ENCODE results near the gene TBC1D7. TPM values are rescaled to one million over a fixed set of nuclear protein-coding genes. Genes with fewer than 3 reads are reported as not detected.

TBC1D7 gene
- total RNA-seq, 1 experiment from 2014 or later: 18.5 TPM

DNA sequence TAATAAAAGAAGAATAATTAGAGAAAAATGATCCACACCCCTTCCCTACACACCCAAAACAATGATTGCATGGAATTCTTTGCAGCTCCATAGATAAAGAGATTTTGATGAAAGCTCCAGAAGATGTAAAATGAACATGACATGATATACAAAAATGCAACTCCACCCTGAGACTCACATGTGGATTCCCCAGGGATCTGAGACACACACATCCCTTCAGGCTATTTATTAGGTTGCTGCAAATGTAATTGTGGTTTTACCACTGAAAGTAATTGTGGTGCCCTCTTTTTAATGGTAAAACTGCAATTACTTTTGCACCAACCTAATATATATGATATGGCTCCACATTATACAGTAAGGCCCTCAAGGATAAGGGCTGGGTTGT, 40.4 kb upstream of the TBC1D7 start:
- H3K9me3 ChIP-seq (ENCODE audit: low read length): no peaks in the 10 kb centered on the region
- peaks cover 12% of the 10 kb centered on the region for H3K4me1 ChIP-seq (ENCODE audit: insufficient read depth, low read length)
- H2AFZ ChIP-seq (ENCODE audit: low read length): no peak overlapping the region
- H3K4me2 ChIP-seq (ENCODE audit: low read length): no peak overlapping the region
- no peaks in the 10 kb centered on the region for H3F3A ChIP-seq (ENCODE audit: low read length, unreplicated experiment)
- H3K36me3 ChIP-seq (ENCODE audit: low read depth, low read length): no peaks in the 10 kb centered on the region
- H3K9me2 ChIP-seq (replicated peaks; ENCODE audit: low read length): no peaks in the 10 kb centered on the region
- POLR2A ChIA-PET (ENCODE audit: unreplicated experiment): no interaction called here
- DNase-seq (peak; percentile 58), ATAC-seq (peak; percentile 33)
- intact Hi-C loops (cut with micrococcal nuclease): no loop called here
- TF ChIP-seq CTCF (conservative IDR thresholded peaks at IDR 0.05; ENCODE audit: low read depth, low read length): no peak
- no peak overlapping the region for H3K27ac ChIP-seq (ENCODE audit: low read length)
- H3K4me3 ChIP-seq (ENCODE audit: low read length): no peak overlapping the region
- CTCF ChIA-PET: no interaction called here
- BruUV-seq (replicated peaks): no TSS peak
- no peak overlapping the region for H3K9ac ChIP-seq (ENCODE audit: low read length)
- no peaks in the 10 kb centered on the region for H3K27me3 ChIP-seq (ENCODE audit: low read length)
- no peaks in the 10 kb centered on the region for H3K79me2 ChIP-seq (ENCODE audit: low read length)
- no peaks in the 10 kb centered on the region for H4K20me1 ChIP-seq (ENCODE audit: low read length)

- ATAC-seq (no peak), DNase-seq (no peak)
- POLR2A ChIA-PET (ENCODE audit: unreplicated experiment): no interaction called here
- H3K4me1 ChIP-seq (ENCODE audit: insufficient read depth, low read length): peaks cover 12% of the 10 kb centered on the region
- H4K20me1 ChIP-seq (ENCODE audit: low read length): no peaks in the 10 kb centered on the region
- no peaks in the 10 kb centered on the region for H3K9me2 ChIP-seq (replicated peaks; ENCODE audit: low read length)
- no peak overlapping the region for H2AFZ ChIP-seq (ENCODE audit: low read length)
- TF ChIP-seq EZH2phosphoT487 (IDR thresholded peaks at IDR 0.05; ENCODE audit: borderline replicate concordance, low read length) (no peak), EZH2 (IDR thresholded peaks at IDR 0.05; ENCODE audit: low read length, unreplicated experiment) (no peak), CTCF (conservative IDR thresholded peaks at IDR 0.05; ENCODE audit: low read depth, low read length) (no peak)
- no peaks in the 10 kb centered on the region for H3K36me3 ChIP-seq (ENCODE audit: low read depth, low read length)
- no peak overlapping the region for H3K27ac ChIP-seq (ENCODE audit: low read length)
- no peaks in the 10 kb centered on the region for H3F3A ChIP-seq (ENCODE audit: low read length, unreplicated experiment)
- no peaks in the 10 kb centered on the region for H3K79me2 ChIP-seq (ENCODE audit: low read length)
- H3K4me2 ChIP-seq (ENCODE audit: low read length): no peak overlapping the region
- no peaks in the 10 kb centered on the region for H3K27me3 ChIP-seq (ENCODE audit: low read length)
- CTCF ChIA-PET: no interaction called here
- intact Hi-C loops (cut with micrococcal nuclease): no loop called here
- no peak overlapping the region for H3K4me3 ChIP-seq (ENCODE audit: low read length)
- H3K9me3 ChIP-seq (ENCODE audit: low read length): no peaks in the 10 kb centered on the region
- no TSS peak for BruUV-seq (replicated peaks)
- H3K9ac ChIP-seq (ENCODE audit: low read length): no peak overlapping the region
These were observed 39.9 kb upstream of the TBC1D7 start for GRCh38 chr6:13368079-13368730.

- Histone ChIP-seq H3K9me3 (ENCODE audit: low read length) (no peaks in the 10 kb centered on the region), H2AFZ (ENCODE audit: low read length) (no peak overlapping the region), H3K27ac (ENCODE audit: low read length) (no peak overlapping the region), H3K79me2 (ENCODE audit: low read length) (no peaks in the 10 kb centered on the region), H3K36me3 (ENCODE audit: low read depth, low read length) (no peaks in the 10 kb centered on the region), H3K27me3 (ENCODE audit: low read length) (no peaks in the 10 kb centered on the region), H3K9ac (ENCODE audit: low read length) (no peak overlapping the region), H3K4me3 (ENCODE audit: low read length) (no peak overlapping the region), H3F3A (ENCODE audit: low read length, unreplicated experiment) (no peaks in the 10 kb centered on the region), H3K4me2 (ENCODE audit: low read length) (no peak overlapping the region), H3K9me2 (replicated peaks; ENCODE audit: low read length) (no peaks in the 10 kb centered on the region), H4K20me1 (ENCODE audit: low read length) (no peaks in the 10 kb centered on the region), H3K4me1 (ENCODE audit: insufficient read depth, low read length) (peaks cover 12% of the 10 kb centered on the region)
- ChIA-PET CTCF (no interaction called here), POLR2A (ENCODE audit: unreplicated experiment) (no interaction called here)
- DNase-seq: no peak
- BruUV-seq (replicated peaks): no TSS peak
- ATAC-seq: no peak
- TF ChIP-seq CTCF (conservative IDR thresholded peaks at IDR 0.05; ENCODE audit: low read depth, low read length): no peak
- TF ChIP-seq EZH2phosphoT487 (IDR thresholded peaks at IDR 0.05; ENCODE audit: borderline replicate concordance, low read length): no peak
- TF ChIP-seq EZH2 (IDR thresholded peaks at IDR 0.05; ENCODE audit: low read length, unreplicated experiment): no peak
- intact Hi-C loops (cut with micrococcal nuclease): no loop called here
These were observed 39.1 kb upstream of the TBC1D7 start for GRCh38 chr6:13367396-13367795.

Measured in PC-3 (cell line).